OCI-LY1 (cell line): ENCODE measurements around the gene VAV2.

Experiments used
- EZH2 ChIP-seq: fragments of 200-600 bp; sonication (generic), shearing (Covaris generic); IDR thresholded peaks from 2 replicates; pipeline ENCODE4 v1.8.0; 2017; ENCODE audit warnings: borderline replicate concordance, mixed run types, mild to moderate bottlenecking, antibody characterized with exemption, low read length, moderate library complexity, mixed read lengths
- TF ChIP-seq, protein P1 (sequence below): fragments of 200-600 bp; sonication (generic), shearing (Covaris generic); IDR thresholded peaks from 2 replicates; pipeline ENCODE4 v1.5.1; 2017; ENCODE audit warnings: mild to moderate bottlenecking, antibody characterized with exemption, low read length, moderate library complexity, mixed read lengths

GRCh38 chr9:133868203-133868602, 123.9 kb downstream of the VAV2 start:
- TF ChIP-seq, protein P1, sequence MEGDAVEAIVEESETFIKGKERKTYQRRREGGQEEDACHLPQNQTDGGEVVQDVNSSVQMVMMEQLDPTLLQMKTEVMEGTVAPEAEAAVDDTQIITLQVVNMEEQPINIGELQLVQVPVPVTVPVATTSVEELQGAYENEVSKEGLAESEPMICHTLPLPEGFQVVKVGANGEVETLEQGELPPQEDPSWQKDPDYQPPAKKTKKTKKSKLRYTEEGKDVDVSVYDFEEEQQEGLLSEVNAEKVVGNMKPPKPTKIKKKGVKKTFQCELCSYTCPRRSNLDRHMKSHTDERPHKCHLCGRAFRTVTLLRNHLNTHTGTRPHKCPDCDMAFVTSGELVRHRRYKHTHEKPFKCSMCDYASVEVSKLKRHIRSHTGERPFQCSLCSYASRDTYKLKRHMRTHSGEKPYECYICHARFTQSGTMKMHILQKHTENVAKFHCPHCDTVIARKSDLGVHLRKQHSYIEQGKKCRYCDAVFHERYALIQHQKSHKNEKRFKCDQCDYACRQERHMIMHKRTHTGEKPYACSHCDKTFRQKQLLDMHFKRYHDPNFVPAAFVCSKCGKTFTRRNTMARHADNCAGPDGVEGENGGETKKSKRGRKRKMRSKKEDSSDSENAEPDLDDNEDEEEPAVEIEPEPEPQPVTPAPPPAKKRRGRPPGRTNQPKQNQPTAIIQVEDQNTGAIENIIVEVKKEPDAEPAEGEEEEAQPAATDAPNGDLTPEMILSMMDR = no peak
- TF ChIP-seq EZH2 = no peak
